ENCODE measurements around the gene GABARAP.
"Not testable (repeated sequence)": the region's sequence is repeated elsewhere in the genome, so short reads cannot be mapped to it uniquely, and the experiment has no call there.

GABARAP gene

DNA sequence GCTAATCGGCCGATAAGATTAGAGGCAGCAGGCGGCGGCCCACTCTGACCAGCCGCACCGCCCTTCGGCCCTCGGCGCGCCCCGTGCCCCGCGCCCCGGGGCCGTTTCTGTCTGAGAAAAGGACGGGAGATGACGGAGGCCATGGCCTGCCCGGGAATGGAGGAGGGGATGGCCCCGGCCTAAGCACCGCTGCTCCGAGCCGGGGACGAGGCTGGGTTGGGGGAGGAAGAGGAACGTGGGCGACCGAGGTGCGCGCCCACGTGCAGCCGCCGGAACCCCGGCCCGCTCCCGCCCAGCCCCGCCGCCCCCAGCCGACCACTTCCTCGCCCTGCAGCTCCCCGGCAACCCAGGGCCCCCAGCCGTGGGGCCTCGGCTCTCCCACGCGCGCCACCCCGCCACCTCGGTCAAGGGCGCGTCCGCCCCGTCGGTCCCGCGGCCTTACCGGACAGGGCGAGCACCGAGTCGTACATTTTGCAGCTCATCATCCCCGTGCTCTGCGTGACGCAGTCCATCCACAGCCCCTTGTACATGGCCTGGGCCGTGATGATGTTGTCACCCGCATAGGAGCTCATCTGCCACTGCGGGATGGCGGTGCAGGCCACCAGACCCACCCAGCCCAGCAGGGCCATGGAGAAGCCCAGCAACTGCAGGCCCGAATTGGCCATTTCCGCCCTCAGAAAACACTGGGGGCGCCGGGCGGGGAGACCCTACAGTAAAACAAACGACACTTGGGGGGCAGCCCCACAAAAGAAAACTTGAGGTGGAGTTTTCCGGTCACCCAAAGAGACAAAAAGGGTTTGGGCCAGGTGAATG lies 19.3 kb upstream of the GABARAP start:
- DNase-seq (ENCODE audit: low read depth in 2 of 2, low spot score in 1 of 2) = no peak

DNA sequence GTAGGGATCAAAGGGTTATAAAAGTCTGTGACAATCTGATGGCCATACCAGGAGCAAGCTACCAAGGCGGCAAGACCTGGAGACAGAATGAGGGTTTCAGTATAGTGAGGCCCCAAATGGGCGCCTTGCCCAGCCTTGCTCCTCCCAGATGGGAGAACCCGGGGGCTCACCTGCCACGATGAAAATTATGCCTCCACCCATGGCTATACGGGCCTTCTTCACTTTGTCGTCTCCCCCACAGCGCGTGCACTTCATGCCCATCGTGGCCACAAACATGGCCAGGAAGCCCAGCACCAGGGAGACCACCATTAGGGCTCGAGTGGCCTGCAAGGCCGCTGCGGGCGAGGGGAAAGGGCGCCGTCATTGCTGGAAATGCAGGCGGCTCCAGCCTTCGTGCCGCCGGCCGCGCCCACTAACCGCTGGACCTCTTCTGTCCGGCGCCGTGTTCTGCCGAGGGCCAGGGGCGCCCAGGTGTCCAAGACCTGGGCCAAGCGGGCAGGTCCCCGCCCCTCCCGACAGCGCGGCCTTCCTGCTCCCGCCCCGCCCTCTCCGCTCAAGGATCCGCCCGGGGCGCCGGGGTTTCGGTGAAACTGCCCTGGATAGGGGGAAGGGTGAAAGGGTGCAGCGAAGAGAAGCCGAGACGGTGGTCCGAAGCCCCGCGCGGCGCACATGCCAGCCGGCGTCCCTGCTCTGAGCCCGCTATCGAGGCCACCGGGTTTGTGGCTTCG lies 18.6 kb upstream of the GABARAP start:
- no peak for DNase-seq (ENCODE audit: low read depth in 2 of 2, low spot score in 1 of 2)

DNA sequence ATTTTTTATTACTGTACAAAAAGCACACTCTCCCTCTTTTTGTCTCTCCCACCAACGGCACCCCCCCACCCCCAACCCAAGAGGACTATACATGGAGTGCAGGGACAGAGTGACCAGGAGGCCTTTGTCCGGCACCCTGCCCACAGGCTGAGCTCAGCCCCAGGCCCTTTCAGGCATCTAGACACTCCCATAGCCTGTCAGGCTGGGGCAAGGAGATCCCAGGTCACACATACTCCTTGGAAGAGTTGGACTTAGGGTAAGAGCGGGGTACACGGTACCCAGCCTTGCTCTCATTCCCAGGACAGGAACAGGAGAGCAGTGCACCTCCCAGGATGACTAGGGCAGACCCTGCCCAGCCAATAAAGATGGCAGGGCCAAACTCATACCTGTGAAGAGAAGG lies 17.9 kb upstream of the GABARAP start:
- DNase-seq (ENCODE audit: low read depth in 2 of 2, low spot score in 1 of 2) = no peak

DNA sequence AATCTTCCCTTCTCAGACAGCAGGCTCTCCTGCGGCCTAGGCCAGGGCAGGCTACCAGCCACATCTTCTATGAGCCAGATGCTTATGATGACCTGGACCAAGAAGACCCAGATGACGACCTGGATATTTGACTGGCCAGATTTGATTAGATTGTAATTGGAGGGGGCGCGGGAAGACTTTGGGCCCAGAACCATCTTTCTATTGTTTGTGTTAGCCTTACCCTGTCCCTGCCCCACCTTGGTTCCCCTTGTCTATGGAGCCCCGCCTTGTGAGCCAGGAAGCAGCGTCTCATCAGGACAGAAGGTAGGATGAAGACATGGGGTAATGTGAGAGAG lies 17.3 kb upstream of the GABARAP start:
- no peak for DNase-seq (ENCODE audit: low read depth in 2 of 2, low spot score in 1 of 2)

DNA sequence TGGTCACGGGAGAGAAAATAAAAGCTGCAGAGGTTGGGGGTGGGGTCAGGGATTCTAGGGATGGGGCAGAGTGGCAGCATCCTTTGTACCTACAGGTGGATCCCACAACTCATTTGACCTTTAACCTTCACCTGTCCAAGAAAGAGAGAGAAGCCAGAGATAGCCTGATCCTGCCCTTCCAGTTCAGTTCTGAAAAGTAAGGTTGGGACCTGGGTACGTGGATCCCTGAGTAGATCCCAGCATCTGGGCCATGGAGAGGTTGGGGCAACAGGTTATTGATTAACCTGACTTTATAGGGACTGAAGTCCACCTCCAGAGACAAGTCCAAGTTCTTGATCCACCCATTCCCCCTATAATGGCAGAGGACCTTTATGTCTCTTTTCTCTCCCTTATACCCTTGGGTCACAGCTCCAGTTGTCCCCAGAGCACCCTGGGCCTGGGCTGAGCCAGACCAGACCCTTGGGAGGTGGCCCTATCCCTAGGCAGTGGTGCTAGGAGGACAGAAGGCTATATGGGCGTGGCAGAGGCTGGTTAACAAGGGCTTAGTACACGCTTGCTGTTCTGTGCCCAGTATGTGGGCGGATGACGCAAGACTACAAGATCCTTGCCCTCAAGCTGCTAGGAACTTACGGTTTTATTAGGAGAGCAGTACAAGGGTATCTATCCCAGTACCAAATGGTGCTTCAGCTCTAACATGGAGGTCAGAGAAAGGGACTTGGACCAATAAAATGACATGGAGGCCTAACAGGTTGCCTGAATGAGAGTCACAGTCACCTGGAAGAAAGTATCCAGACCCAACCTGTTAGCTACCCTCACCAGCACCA lies 16.7 kb upstream of the GABARAP start:
- no peak for DNase-seq (ENCODE audit: low read depth in 2 of 2, low spot score in 1 of 2)

DNA sequence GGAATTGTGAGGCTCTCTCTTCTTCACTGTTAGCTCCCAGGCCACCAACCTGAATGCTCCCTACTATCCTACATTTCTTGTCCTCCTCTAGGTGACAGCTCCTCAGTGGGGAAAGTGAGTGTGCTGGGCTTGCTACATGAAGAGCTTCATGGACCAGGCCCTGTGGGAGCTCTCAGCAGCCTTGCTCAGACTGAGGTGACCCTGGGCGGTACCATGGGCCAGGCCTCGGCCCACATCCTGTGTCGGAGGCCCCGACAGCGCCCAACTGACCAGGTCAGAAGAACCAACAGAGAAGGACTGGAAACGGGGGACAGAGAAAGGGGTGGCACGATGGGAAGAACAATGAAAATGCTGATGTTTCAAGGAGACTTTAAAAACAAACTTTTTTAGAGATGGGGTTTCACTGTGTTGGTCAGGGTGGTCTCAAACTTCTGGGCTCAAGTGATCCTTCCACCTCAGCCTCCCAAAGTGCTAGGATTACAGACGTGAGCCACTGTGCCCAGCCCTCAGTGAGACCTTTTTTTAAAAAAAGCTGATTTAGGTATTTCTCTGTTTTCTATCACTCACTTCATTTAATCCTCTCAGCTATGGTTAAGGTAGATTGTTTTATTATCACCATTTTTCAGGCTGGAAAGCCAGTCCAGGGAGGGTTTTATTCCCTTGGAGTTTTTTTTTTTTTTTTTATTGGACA lies 14.7 kb upstream of the GABARAP start:
- DNase-seq (ENCODE audit: low read depth in 2 of 2, low spot score in 1 of 2) = no peak

DNA sequence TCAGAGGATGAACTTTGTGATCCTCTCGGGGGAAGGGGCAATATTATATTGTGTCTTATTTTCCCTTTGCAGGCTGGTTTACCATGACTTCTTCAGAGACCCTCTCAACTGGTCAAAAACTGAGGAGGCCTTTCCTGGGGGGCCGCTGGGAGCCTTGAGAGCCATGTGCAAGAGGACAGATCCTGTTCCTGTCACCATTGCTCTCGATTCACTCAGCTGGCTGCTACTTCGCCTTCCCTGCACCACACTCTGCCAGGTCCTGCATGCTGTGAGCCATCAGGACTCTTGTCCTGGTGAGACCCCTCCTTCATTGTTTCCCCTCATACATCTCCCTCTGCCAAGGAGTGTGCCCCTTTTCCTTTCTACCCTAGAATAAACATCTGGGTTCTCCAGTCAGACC lies 12.3 kb upstream of the GABARAP start:
- no peak for DNase-seq (ENCODE audit: low read depth in 2 of 2, low spot score in 1 of 2)

DNA sequence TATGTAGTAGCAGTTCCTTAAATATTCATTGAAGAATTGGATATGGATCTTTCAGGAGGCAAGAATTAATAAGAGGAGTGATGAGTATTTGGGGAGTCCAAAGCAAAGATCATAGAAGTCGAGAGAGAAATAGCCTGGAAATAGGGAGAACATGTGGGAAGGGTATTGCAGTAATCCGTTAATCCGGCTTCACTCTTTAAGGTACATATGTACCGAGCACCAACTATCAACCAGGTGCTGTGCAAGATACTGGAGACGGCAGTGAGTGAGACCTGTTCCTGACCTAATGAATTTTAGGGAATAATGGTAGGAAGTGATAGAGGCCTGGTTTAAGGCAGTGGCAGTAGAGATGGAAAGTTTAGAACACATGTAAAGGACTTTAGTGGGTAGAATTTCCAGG lies 10.8 kb upstream of the GABARAP start:
- no peak for DNase-seq (ENCODE audit: low read depth in 2 of 2, low spot score in 1 of 2)

DNA sequence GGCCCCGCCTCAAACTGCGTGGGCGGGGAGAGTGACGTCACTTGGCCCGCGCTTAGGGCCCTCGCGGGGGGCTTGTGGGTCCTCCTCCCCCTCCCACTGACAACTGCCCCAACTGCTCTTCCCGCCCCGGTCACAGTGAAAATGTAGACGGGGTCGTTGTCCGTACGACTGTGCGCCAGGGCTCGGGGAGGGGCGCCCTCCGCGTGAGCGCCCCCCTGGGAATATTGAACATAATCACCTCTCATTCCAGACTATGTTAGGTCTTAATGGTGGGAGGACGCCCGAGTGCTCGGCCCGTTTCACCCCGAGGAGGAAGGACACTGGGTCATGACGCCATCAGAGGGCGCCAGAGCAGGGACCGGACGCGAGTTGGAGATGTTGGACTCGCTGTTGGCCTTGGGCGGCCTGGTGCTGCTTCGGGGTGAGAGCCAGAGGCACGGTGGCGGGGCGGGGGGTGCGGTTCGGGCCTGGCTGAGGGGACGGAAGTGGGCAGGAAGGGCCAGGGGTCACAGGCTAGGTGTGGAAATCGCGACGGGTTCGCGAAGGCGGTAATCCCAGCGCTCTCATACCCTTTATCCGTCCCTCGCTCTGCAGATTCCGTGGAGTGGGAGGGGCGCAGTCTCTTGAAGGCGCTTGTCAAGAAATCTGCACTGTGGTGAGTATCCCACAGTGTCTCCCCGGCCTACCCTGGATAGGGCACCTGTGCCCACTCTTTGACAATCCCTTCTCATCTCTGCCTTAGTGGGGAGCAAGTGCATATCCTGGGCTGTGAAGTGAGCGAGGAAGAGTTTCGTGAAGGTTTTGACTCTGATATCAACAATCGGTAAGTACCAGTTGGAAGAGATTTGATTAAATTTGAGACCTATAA lies 10.2 kb upstream of the GABARAP start, which contains the start of gene ELP5:
TSS of gene ELP5 (plus strand) at position 40 of the 868 bp plus-strand sequence. CDS start at position 376, 336 bp downstream.
- DNase-seq (ENCODE audit: low read depth in 2 of 2, low spot score in 1 of 2) = peak; percentile 72 to 73

DNA sequence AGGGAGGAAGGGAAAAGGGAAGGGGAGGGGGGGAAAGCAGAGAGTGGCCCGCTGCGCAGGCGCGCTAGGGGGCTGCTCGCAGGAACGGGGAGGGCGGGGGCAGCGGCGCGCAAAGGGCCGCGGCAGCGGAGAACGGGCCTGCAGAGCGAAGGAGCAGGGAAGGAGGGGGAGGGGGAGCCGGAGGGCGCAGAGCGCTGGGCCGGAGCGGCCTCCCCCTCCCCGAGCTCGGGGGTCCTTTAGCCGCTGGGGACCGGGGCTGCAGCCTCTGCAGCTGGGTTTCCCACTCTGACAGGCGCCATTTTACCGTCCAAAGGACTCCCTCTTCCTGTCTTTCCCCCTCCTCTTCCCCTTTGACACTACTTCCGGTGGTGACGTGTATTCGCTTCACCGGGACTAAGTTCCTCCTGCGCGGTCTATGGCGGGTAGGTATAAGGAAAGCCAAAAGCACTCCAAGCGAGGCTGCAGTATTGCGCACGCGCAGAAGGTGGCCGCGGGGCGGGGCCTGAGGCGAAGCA lies 9.5 kb upstream of the GABARAP start, which contains the start of gene CTDNEP1:
TSS of gene CTDNEP1 (minus strand) at position 74 of the 515 bp plus-strand sequence. CDS start 438 bp downstream, outside the sequence.
- peak; percentile 98 to 99 for DNase-seq (ENCODE audit: low read depth in 2 of 2, low spot score in 1 of 2)

DNA sequence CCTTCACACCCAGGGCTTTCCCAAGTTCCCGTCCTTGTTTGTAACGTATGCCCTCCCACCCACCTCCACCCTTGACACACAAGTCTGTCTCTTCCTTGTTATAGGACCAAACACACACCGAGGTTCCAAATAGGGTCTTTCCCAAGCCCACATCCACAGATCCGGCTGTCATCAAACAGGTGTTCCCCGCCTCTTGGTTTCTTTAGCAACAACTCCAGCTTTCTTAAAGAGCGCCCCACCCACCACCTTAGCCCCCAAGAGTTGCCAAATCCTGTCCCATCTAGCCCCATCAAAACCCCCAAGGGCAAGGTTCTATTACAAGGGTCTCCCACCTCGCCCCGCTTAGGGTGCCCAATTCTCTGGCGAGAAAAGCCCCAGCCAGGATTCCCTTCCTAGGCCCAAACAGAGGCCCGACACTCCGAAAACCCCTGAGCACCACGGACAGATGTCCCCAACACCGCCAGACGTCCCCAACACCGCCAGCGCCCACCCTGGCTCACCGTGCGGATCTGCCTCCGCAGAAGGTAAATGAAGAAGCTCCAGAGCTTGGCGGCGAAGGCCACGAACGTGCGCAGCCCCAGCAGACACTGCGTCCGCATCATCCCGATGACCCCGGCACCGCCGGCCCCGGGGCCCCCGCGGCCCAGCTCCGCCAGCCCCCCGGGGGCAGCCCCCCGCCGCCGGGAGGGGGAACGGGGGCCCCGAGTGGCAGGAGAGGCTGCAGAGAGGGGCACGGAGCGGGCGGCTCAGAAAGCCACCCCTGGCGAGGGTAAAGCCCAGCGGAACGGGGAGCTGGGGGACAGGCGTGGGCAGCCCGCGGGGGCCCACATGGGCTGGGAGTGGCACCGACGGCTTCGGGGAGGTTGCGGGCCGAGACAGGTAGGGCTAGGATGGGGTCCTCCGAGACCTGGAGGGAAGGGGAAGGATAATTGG lies 8.7 kb upstream of the GABARAP start:
- no peak for DNase-seq (ENCODE audit: low read depth in 2 of 2, low spot score in 1 of 2)

DNA sequence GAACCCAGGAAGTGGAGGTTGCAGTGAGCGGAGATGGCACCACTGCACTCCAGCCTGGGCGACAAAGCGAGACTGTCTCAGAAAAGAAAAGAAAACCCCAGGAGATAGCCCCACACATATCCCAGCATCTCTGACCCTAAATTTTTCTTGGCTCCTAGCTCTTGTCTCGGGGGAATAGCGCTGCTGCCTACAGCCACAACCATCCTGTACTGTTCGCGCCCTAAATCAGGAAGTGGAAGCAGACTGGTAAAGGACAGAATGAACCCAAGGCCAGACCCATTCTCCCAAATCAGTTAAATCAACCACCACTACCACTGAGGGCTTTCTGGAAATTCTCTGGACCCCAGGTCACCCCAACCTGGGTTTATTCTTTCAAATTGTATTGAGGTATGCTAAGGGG lies 7.6 kb upstream of the GABARAP start:
- no peak for DNase-seq (ENCODE audit: low read depth in 2 of 2, low spot score in 1 of 2)

DNA sequence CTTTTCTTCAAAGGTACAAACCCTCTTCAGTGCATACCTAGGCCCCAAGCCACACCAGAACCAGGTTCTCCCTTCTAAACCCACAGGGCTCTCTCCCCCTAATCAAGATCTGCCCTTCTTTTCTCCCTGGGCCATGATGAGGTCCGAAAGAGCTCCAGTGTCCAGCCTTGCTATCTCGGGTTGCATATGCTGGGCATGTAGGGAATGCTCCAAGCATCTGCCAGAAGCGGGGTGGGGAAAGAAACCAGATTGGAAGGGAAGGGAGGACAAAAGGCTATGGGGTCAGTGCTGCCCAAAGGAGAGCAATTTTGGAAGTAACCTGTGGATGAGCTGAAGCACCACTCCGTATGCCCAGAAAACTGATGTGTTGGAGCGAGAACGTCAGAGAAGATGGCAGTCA lies 7.0 kb upstream of the GABARAP start:
- DNase-seq (ENCODE audit: low read depth in 2 of 2, low spot score in 1 of 2) = no peak

DNA sequence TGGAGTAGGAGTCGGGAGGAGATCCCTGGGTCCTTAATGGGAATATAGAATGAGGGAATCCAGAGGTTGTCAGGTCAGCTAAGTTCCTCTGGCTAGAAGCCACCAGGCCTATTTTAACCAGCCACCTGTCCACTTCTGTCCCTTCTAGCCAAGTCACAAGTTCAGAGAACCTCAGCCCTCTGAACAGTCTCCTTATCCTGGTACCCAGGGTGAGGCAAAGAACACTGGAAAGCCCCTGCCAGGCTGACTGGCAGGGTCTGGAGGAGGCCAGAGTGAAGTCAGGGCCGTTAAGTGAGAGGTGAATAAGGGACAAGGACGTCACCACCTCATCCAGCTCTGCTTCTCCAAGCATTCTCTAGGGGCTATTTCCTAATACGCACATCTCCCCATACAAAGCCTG lies 6.5 kb upstream of the GABARAP start:
- no peak for DNase-seq (ENCODE audit: low read depth in 2 of 2, low spot score in 1 of 2)

DNA sequence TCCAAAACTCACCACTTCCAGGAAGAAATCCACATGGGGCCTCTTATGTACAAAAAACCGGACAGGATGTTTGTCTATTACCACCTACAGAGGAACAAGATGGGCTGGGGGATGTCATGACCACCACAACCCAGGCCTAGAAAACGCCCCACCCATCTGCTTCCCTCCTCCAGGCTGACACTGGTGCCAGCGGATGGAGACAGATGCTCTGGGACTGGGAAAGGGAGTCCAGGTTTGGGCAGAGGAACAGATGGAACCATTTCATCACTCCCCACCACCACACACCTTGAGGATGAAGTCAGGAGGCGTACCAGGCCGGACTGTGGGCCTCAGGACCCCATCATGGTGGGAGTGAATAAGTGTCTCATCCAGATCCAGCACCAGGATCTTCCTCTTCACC lies 4.5 kb upstream of the GABARAP start:
- no peak for DNase-seq (ENCODE audit: low read depth in 2 of 2, low spot score in 1 of 2)

DNA sequence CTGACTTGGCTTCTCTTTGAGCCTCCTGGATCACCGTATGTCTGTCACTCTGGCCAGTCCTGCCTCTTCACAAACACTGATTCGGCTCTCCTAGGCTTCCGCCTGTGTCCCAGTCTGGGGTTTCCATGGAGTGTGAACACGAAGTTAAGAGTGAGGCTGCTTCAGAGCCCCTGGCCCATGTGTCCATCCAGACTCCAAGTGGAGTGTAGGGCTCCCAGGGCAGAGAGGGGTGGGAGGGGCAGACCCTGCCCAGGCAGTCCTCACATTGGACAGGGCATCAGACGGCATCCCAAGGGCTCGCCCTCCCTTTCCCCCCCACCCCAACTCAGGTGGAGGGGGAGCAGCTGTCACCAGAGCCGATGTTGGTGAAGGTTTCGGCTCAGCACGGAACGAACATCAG lies 1.6 kb upstream of the GABARAP start:
- DNase-seq (ENCODE audit: low read depth in 2 of 2, low spot score in 1 of 2) = not testable (repeated sequence)

DNA sequence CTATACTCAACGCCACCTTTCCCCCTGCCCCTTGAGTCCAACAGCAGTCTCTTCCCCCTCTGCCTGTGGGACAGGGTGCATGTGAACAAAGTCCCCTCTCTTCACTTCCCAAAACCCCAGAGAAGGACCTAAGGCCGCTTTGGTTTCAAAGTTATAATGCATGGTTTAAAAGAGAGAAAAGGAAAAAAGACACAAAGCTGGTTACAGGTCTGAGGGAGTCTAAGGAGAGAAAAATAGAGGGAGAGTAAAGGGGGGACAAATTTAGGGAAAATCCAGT lies 1.1 kb upstream of the GABARAP start:
- DNase-seq (ENCODE audit: low read depth in 2 of 2, low spot score in 1 of 2) = no peak

DNA sequence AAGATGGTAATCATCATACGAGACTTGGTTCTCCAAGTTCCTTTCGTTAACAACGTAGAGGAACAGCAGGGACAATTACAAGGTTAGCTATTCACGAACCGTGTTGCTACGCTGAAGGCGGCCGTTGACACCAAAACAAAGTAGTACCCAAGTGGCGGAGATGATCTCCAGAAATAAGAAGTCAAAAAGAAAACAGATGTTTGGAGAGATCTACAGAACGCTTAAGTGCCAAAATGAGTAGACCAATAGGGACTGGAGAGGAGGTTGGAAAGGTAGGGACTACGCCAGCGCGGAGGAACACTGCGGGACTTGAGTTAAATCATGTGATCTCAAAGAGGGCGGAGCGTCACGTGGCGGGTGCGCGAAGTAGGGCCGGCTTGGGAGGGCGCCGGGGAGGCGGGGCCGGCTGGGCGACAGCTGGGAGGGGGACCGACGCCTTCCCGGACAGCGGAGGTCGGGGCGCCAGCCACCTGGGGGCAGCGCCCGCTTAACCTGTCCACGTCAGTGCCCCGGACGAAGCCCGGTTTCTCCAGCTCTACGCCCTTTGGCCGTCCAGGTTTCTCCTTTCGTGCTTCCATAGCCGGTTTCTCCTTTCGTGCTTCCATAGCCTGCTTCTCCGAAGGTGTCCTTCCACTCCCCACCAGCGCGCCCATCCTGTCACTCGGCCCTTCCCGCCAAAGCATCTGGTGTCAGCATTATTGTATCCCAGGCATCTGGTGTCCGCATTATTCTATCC lies 636 bp upstream of the GABARAP start:
- DNase-seq (ENCODE audit: low read depth in 2 of 2, low spot score in 1 of 2) = peak; percentile 87 to 90
